GM23338 (cell line): ENCODE measurements around the gene KCTD4. TPM values are rescaled to one million over a fixed set of nuclear protein-coding genes. Genes with fewer than 3 reads are reported as not detected.

Source experiments
- CREB1 ChIP-seq: fragments of 250-450 bp; sonication (Bioruptor Pico); IDR thresholded peaks from 2 replicates; pipeline ENCODE4 v1.5.0; 2020; ENCODE audit warnings: low read depth, mild to moderate bottlenecking, moderate library complexity
- CTCF ChIP-seq, 2 experiments: fragments of 200-600 bp in 1 of 2; sonication (generic) in 1 of 2; conservative IDR thresholded peaks; 2 replicates each; pipeline versions ENCODE4 v1.5.1 to v1.6.1; 2016 to 2017; ENCODE audit warnings: antibody characterized with exemption in 2 of 2, low read depth in 2 of 2, mild to moderate bottlenecking in 2 of 2, moderate library complexity in 1 of 2
- ETS1 ChIP-seq: IDR thresholded peaks from 2 replicates; pipeline ENCODE4 v1.6.1; 2016; ENCODE audit warnings: antibody characterized with exemption
- EZH2 ChIP-seq: fragments of 200-600 bp; sonication (generic); IDR thresholded peaks from one replicate; pipeline ENCODE4 v1.8.0; 2017; ENCODE audit warnings: antibody characterized with exemption, mild to moderate bottlenecking, low read depth; ENCODE audit not compliant: unreplicated experiment
- POLR2AphosphoS5 ChIP-seq: IDR thresholded peaks from 2 replicates; pipeline ENCODE4 v1.6.1; 2016; ENCODE audit warnings: antibody characterized with exemption, low read depth
- ZNF331 ChIP-seq: fragments of 250-450 bp; sonication (Bioruptor Pico); IDR thresholded peaks from 2 replicates; pipeline ENCODE4 v1.5.0; 2020; ENCODE audit warnings: low read depth, mild to moderate bottlenecking, moderate library complexity
- polyA plus RNA-seq: library from polyadenylated mRNA; unstranded; fragments of >200 nt; fragmentation: Nextera tagmentation; extraction: Ambion mirVana; gene quantifications from 2 replicates; pipeline ENCODE4 v1.2.1, GENCODE V29; 2016
- total RNA-seq: library from RNA; depleted of rRNA; stranded (reverse); fragments of >200 nt; shearing (Covaris generic); gene quantifications from 2 replicates; pipeline ENCODE4 v1.2.3, GENCODE V29; 2014; rRNA removed

KCTD4 gene
- total and polyA plus RNA-seq, 2 experiments from 2014 or later = 0.24 TPM; not detected in 1

GRCh38 chr13:45143346-45143751 lies 57.5 kb downstream of the KCTD4 start (continued):
- TF ChIP-seq CTCF (conservative IDR thresholded peaks at IDR 0.05; ENCODE audit: low read depth in 2 of 2) = no peak
- no peak for TF ChIP-seq ETS1
- TF ChIP-seq EZH2 = no peak
- no peak for TF ChIP-seq CREB1 (CRISPR knock-in tag)
- TF ChIP-seq POLR2AphosphoS5 = no peak
- no peak for TF ChIP-seq ZNF331 (CRISPR knock-in tag)

Other genes starting within 250 kb of the KCTD4 start
- gene NUFIP1, start 211.6 kb downstream of the KCTD4 start, total RNA-seq = 7.7 and 8.7 TPM in 2 replicates
- 22.0 and 23.9 TPM in 2 replicates for gene NUFIP1, start 211.6 kb downstream of the KCTD4 start, polyA plus RNA-seq
- gene GPALPP1, start 211.5 kb downstream of the KCTD4 start, total RNA-seq = 31.3 and 31.4 TPM in 2 replicates
- gene GPALPP1, start 211.5 kb downstream of the KCTD4 start, polyA plus RNA-seq = 31.0 and 35.8 TPM in 2 replicates
- gene GTF2F2, start 80.5 kb downstream of the KCTD4 start, total RNA-seq = 37.1 and 42.1 TPM in 2 replicates
- 72.0 and 75.6 TPM in 2 replicates for gene GTF2F2, start 80.5 kb downstream of the KCTD4 start, polyA plus RNA-seq
- gene TPT1, start 140.1 kb upstream of the KCTD4 start, total RNA-seq = 1,385 and 1,395 TPM in 2 replicates
- gene TPT1, start 140.1 kb upstream of the KCTD4 start, polyA plus RNA-seq = 2,519 and 3,116 TPM in 2 replicates
- 4.3 and 7.5 TPM in 2 replicates for gene SLC25A30, start 217.3 kb upstream of the KCTD4 start, total RNA-seq
- gene SLC25A30, start 217.3 kb upstream of the KCTD4 start, polyA plus RNA-seq = 1.6 and 2.0 TPM in 2 replicates